ENCODE data around the gene SERPINE1. TPM values are rescaled to one million over a fixed set of nuclear protein-coding genes. Genes with fewer than 3 reads are reported as not detected.

SERPINE1 gene
- total RNA-seq, 1 donor from 2014 or later, result 4.3 TPM

- intact Hi-C loops (cut with micrococcal nuclease), result no loop called here
- H3K4me3 ChIP-seq, result no peak overlapping the region
- H3K27ac ChIP-seq (replicated peaks), result no peak overlapping the region
Observed at GRCh38 chr7:101094376-101094775, 32.5 kb upstream of the SERPINE1 start.

DNA sequence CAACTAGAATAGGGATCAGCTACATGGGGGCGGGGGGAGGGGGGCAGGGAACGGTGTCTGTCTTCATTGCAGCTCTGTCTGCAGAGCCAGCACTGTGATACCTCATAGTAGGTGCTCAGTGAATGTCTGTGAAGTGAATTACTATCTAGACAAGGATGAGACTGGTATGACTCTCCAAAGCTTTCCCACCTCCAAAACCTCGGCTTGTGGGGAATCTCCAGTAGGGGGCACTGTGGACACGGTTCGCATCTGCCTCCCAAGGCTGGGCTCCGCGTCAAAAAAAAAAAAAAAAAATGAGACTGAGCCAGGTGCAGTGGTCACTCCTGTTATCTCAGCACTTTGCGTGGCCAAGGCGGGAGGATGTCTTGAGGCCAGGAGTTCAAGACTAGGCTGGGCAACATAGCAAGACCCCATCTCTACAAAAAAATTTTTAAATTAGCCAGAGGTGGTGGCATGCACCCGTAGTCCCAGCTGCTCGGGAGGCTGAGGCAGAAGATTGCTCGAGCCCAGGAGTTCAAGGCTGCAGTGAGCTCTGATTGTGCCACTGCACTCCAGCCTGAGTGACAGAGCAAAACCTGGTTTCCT lies 32.0 kb upstream of the SERPINE1 start:
- Histone ChIP-seq H3K36me3 (peaks cover 13% of the 10 kb centered on the region), H3K9me3 (replicated peaks) (no peaks in the 10 kb centered on the region), H3K27me3 (ENCODE audit: low read depth) (no peaks in the 10 kb centered on the region), H3K4me3 (no peak overlapping the region), H3K27ac (replicated peaks) (no peak overlapping the region), H3K4me1 (peaks cover 26% of the 10 kb centered on the region)
- TF ChIP-seq CTCF (IDR thresholded peaks at IDR 0.05; ENCODE audit: borderline replicate concordance), result peak; percentile 74
- intact Hi-C loops (cut with micrococcal nuclease), result loop anchor here (5.0 kb wide), 1 partner anchor 42 kb away; no protein-coding TSS in a partner anchor
- no peak for DNase-seq

More at GRCh38 chr7:101094376-101094775, 32.5 kb upstream of the SERPINE1 start:
- Histone ChIP-seq H3K36me3 (peaks cover 17% of the 10 kb centered on the region), H3K9me3 (replicated peaks) (no peaks in the 10 kb centered on the region), H3K4me1 (peaks cover 25% of the 10 kb centered on the region), H3K27me3 (ENCODE audit: low read depth) (no peaks in the 10 kb centered on the region)
- no peak for DNase-seq
- no peak for TF ChIP-seq CTCF (IDR thresholded peaks at IDR 0.05; ENCODE audit: borderline replicate concordance)

GRCh38 chr7:101096331-101096956 lies 30.5 kb upstream of the SERPINE1 start:
- intact Hi-C loops (cut with micrococcal nuclease), result loop anchor here (5.0 kb wide), 1 partner anchor 41 kb away; no protein-coding TSS in a partner anchor
- no peak for TF ChIP-seq CTCF (IDR thresholded peaks at IDR 0.05; ENCODE audit: borderline replicate concordance)
- no peak for DNase-seq

GRCh38 chr7:101096957-101097347 lies 30.0 kb upstream of the SERPINE1 start:
- intact Hi-C loops (cut with micrococcal nuclease), result loop anchor here (5.0 kb wide), 1 partner anchor 40 kb away; no protein-coding TSS in a partner anchor
- DNase-seq, result no peak
- no peaks in the 10 kb centered on the region for H3K36me3 ChIP-seq
- peaks cover 36% of the 10 kb centered on the region for H3K4me1 ChIP-seq
- H3K4me3 ChIP-seq, result no peak overlapping the region
- no peaks in the 10 kb centered on the region for H3K27me3 ChIP-seq (ENCODE audit: low read depth)
- no peaks in the 10 kb centered on the region for H3K9me3 ChIP-seq (replicated peaks)
- no peak overlapping the region for H3K27ac ChIP-seq (replicated peaks)
- no peak for TF ChIP-seq CTCF (IDR thresholded peaks at IDR 0.05; ENCODE audit: borderline replicate concordance)

More at GRCh38 chr7:101096331-101096956, 30.5 kb upstream of the SERPINE1 start:
- Histone ChIP-seq H3K36me3 (peaks cover under 1% of the 10 kb centered on the region), H3K27me3 (ENCODE audit: low read depth) (no peaks in the 10 kb centered on the region), H3K4me3 (no peak overlapping the region), H3K4me1 (peaks cover 36% of the 10 kb centered on the region), H3K9me3 (replicated peaks) (no peaks in the 10 kb centered on the region), H3K27ac (replicated peaks) (no peak overlapping the region)

GRCh38 chr7:101097561-101097960 lies 29.3 kb upstream of the SERPINE1 start:
- no peak for DNase-seq
- Histone ChIP-seq H3K27ac (replicated peaks) (no peak overlapping the region), H3K4me1 (peaks cover 36% of the 10 kb centered on the region), H3K27me3 (ENCODE audit: low read depth) (no peaks in the 10 kb centered on the region), H3K9me3 (replicated peaks) (no peaks in the 10 kb centered on the region), H3K36me3 (no peaks in the 10 kb centered on the region), H3K4me3 (no peak overlapping the region)
- intact Hi-C loops (cut with micrococcal nuclease), result loop anchor here (5.0 kb wide), 1 partner anchor 40 kb away; no protein-coding TSS in a partner anchor
- TF ChIP-seq CTCF (IDR thresholded peaks at IDR 0.05; ENCODE audit: borderline replicate concordance), result no peak
